GM06990 (cell line): Measurements from ENCODE around the gene LIN28A.

ENCODE experiments used
- DNase-seq: peaks from one replicate; pipeline ENCODE4 v3.0.0-alpha.2; 2011; ENCODE audit not compliant: insufficient read length; ENCODE audit errors: extremely low read depth
- H3K27me3 ChIP-seq: replicated peaks from 2 replicates; pipeline ENCODE4 v1.6.0; 2011; ENCODE audit warnings: low read length; ENCODE audit not compliant: control insufficient read depth, insufficient read depth
- H3K36me3 ChIP-seq: 2 replicates; pipeline ENCODE4 v1.5.1; 2011; ENCODE audit warnings: low read length; ENCODE audit not compliant: control insufficient read depth, insufficient read depth
- H3K4me3 ChIP-seq: replicated peaks from 2 replicates; pipeline ENCODE4 v1.5.1; 2011; ENCODE audit warnings: low read depth, mild to moderate bottlenecking, control low read depth, low read length
- TF ChIP-seq, protein P1 (sequence below): IDR thresholded peaks from 2 replicates; pipeline ENCODE4 v1.5.1; 2011; ENCODE audit warnings: low read length, control low read depth, mild to moderate bottlenecking, inconsistent platforms; ENCODE audit not compliant: insufficient read depth, poor library complexity, severe bottlenecking

LIN28A gene

DNA sequence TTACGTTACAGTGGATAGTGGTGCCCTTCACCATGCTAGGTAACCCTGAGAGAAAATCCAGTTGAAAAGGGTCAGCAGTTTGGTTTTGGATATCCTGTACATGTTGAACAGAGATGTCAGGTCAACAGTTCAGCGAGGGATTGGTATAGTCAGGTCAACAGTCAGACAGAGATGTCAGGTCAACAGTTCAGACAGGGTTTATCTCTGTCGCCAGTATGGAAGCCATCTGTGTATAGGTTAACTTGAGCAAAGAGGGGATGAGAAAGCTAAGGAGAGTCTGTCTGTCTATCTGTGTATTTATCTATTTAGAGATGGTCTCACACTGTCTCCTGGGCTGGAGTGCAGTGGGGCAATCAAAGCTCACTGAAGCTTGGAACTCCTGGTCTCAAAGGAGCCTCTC lies 39.3 kb downstream of the LIN28A start:
- TF ChIP-seq, protein P1, sequence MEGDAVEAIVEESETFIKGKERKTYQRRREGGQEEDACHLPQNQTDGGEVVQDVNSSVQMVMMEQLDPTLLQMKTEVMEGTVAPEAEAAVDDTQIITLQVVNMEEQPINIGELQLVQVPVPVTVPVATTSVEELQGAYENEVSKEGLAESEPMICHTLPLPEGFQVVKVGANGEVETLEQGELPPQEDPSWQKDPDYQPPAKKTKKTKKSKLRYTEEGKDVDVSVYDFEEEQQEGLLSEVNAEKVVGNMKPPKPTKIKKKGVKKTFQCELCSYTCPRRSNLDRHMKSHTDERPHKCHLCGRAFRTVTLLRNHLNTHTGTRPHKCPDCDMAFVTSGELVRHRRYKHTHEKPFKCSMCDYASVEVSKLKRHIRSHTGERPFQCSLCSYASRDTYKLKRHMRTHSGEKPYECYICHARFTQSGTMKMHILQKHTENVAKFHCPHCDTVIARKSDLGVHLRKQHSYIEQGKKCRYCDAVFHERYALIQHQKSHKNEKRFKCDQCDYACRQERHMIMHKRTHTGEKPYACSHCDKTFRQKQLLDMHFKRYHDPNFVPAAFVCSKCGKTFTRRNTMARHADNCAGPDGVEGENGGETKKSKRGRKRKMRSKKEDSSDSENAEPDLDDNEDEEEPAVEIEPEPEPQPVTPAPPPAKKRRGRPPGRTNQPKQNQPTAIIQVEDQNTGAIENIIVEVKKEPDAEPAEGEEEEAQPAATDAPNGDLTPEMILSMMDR: no peak
- DNase-seq: no peak
- H3K36me3 ChIP-seq: peaks cover 14% of the 10 kb centered on the region

DNA sequence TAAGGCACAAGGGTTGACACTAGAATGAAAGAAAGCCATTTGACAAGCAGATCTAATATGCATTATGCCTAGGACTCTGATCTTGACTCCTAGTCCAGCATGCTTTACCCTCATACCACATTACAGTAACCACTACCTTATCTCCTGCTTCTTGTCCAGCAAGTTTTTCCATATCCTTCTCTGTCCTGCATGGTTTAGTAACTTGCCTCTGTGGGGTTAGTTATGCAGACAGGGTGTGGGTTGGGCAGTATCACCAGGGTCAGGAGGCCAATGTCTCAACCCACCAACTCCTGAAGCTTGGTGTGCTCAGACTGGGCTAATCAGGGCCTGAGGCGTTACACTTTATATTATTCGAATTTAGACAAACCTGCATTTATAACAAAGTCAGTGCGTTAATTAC lies 40.3 kb downstream of the LIN28A start:
- DNase-seq: no peak
- no peak overlapping the region for H3K4me3 ChIP-seq

More for the DNA sequence above, 39.3 kb downstream of the LIN28A start:
- Histone ChIP-seq H3K4me3 (no peak overlapping the region), H3K27me3 (no peaks in the 10 kb centered on the region)

DNA sequence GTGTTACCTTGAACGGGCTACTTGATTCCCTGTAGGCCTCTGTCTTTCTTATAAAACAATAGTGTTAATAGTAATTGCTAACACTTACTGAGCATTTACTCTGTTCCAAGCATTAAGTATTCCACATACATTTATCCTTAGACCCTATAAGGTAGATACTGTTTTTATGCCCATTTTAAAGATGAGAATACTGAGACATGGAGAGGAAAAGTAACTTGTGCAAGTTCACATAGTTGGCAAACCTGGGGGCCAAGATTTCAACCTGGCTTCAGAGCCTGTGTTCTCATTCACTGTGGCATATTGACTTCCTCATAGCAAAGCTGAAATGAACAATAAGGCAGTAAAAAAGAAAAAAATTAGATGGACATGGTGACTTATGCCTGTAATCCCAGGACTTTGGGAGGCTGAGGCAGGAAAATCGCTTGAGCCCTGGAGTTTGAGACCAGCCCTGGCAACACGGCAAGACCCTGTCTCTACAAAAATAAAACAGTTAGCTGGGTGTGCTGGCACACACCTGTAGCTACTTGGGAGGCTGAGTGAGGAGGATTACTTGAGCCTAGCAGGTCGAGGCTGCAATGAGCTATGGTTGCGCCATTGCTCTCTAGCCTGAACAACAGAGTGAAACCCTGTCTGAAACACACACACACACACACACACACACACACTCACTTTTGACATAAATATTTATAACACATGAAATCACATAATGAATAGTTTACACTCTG lies 42.0 kb downstream of the LIN28A start:
- no peaks in the 10 kb centered on the region for H3K27me3 ChIP-seq
- no peak for DNase-seq
- TF ChIP-seq, protein P1: no peak
- peaks cover 8% of the 10 kb centered on the region for H3K36me3 ChIP-seq
- no peak overlapping the region for H3K4me3 ChIP-seq

More for the DNA sequence above, 40.3 kb downstream of the LIN28A start:
- H3K27me3 ChIP-seq: no peaks in the 10 kb centered on the region
- TF ChIP-seq, protein P1: no peak
- peaks cover 14% of the 10 kb centered on the region for H3K36me3 ChIP-seq

DNA sequence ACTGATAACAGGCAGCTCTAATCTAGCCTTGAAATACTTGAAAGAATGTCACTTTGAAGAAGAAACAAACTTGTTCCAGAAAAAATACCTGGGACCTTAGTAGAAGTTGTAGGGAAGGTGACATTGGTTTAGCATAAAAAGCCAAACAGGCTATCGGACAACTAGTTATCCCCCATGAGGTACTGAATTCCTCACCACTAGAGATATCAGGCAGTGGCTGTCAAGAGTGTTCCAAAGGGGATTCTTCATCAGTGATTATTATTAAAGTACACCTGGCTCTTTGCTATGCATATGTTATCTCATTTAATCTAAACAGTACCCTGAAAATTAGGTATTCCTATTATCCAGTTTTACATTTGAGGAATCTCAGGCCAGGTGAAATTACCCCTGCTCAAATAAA lies 48.5 kb downstream of the LIN28A start:
- peaks cover 4% of the 10 kb centered on the region for H3K36me3 ChIP-seq
- TF ChIP-seq, protein P1: no peak
- H3K4me3 ChIP-seq: no peak overlapping the region
- no peak for DNase-seq
- no peaks in the 10 kb centered on the region for H3K27me3 ChIP-seq

DNA sequence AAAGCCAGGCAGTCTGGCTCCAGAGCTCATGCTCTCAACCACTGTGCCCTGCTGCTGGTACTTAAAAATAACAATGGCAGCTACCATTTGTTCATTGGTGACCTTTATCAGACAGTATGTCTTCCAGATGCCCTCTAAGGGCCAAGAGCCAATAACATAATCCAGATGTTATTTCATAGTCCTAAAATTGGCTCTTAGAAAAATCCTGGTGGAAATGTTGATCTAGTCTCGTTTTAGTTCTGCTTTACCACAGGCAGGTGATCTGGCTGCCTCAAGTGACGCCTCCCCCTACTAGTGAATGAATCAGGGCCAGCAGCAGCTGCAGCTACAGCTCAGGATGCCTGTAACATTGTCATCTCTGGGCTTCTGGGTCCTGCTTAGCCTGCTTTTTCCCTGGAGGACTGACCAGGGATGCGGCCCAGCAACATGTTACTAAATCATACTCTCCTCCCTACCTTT lies 49.0 kb downstream of the LIN28A start:
- Histone ChIP-seq H3K4me3 (no peak overlapping the region), H3K27me3 (no peaks in the 10 kb centered on the region), H3K36me3 (peaks cover 6% of the 10 kb centered on the region)
- TF ChIP-seq, protein P1: no peak
- no peak for DNase-seq
